GM21529 (cell line): Measurements from ENCODE around the gene OR1C1.
"Not testable (repeated sequence)": the region's sequence is repeated elsewhere in the genome, so short reads cannot be mapped to it uniquely, and the experiment has no call there.

ENCODE experiments used
- ATAC-seq: cut with Tn5 transposase; IDR thresholded peaks from one replicate; pipeline ENCODE4 v1.9.1; 2021; ENCODE audit not compliant: unreplicated experiment

OR1C1 gene

GRCh38 chr1:247760456-247760855 lies at the start of gene OR1C1:
OR1C1 (minus strand) TSS chr1:247760556; CDS start chr1:247758406, 2,150 bp downstream.
- no peak for ATAC-seq

- ATAC-seq, result no peak
Measured at GRCh38 chr1:247797518-247797917, 37.2 kb upstream of the OR1C1 start.

GRCh38 chr1:247769603-247770002 lies 9.2 kb upstream of the OR1C1 start:
- no peak for ATAC-seq

- ATAC-seq, result not testable (repeated sequence)
Measured at GRCh38 chr1:247754311-247754710, 6.0 kb downstream of the OR1C1 start.

GRCh38 chr1:247749870-247750269 lies 10.5 kb downstream of the OR1C1 start:
- no peak for ATAC-seq

GRCh38 chr1:247748041-247748440 lies 12.3 kb downstream of the OR1C1 start, which contains the start of gene OR14A2:
OR14A2 (minus strand) TSS chr1:247748141.
- no peak for ATAC-seq

- no peak for ATAC-seq
Measured at GRCh38 chr1:247747616-247748015, 12.7 kb downstream of the OR1C1 start.

- no peak for ATAC-seq
Measured at GRCh38 chr1:247746391-247746935, 13.9 kb downstream of the OR1C1 start.

- not testable (repeated sequence) for ATAC-seq
Measured at GRCh38 chr1:247742215-247742760, 18.1 kb downstream of the OR1C1 start.

- ATAC-seq, result no peak
Measured at GRCh38 chr1:247741756-247742155, 18.6 kb downstream of the OR1C1 start.

GRCh38 chr1:247740721-247741120 lies 19.6 kb downstream of the OR1C1 start:
- ATAC-seq, result no peak

- no peak for ATAC-seq
Measured at GRCh38 chr1:247738315-247738714, 22.0 kb downstream of the OR1C1 start, which contains the start of gene OR14K1. OR14K1 (plus strand) TSS chr1:247738615; CDS start chr1:247738615, 0 bp downstream.

- ATAC-seq, result no peak
Measured at GRCh38 chr1:247721222-247721621, 39.1 kb downstream of the OR1C1 start.

GRCh38 chr1:247716546-247716945 lies 43.8 kb downstream of the OR1C1 start, which contains the start of gene OR6F1:
OR6F1 (minus strand) TSS chr1:247716646; CDS start chr1:247712755, 3,891 bp downstream.
- no peak for ATAC-seq

GRCh38 chr1:247713753-247714152 lies 46.6 kb downstream of the OR1C1 start:
- ATAC-seq, result no peak

- ATAC-seq, result not testable (repeated sequence)
Measured at GRCh38 chr1:247710681-247711080, 49.7 kb downstream of the OR1C1 start.
